K562 (cell line): Measurements from ENCODE around the gene TSPAN18. TPM values are rescaled to one million over a fixed set of nuclear protein-coding genes. Genes with fewer than 3 reads are reported as not detected.

Experiments used
- ATAC-seq: fragments of 200-7000 bp; cut with Tn5 transposase; 3 replicates; pipeline ENCODE4 v1.9.1; 2020; ENCODE audit warnings: moderate library complexity
- BruUV-seq: library from RNA; stranded (reverse); fragments of 400-500 nt; replicated peaks from 2 replicates; lab custom pipeline; 2021; lab: Mats Ljungman, UMichigan
- CTCF ChIA-PET: fragments of 300-600 bp; formaldehyde crosslinking; extraction: SDS; loops from one replicate; lab custom pipeline; 2021; ENCODE audit warnings: low intra/inter-chr PET ratio; lab: Yijun Ruan, JAX
- POLR2A ChIA-PET: fragments of 300-600, 350-650 bp; sonication (Branson Sonifier 250); formaldehyde crosslinking; extraction: SDS; loops from one replicate; lab custom pipeline; 2021; ENCODE audit warnings: antibody characterized with exemption, inconsistent platforms; lab: Yijun Ruan, JAX
- DNase-seq, 4 experiments: peaks; one replicate each; pipeline versions ENCODE4 v3.0.0 to v3.0.0-alpha.2; 2011 to 2018; ENCODE audit warnings: low spot score in 3 of 4, mixed read lengths in 3 of 4; ENCODE audit errors: extremely low read depth in 1 of 4
- FAIRE-seq: peaks from 2 replicates; lab custom pipeline; 2011; peaks lifted over from hg19 to GRCh38; lab: Jason Lieb, UNC
- H2AFZ ChIP-seq: 2 replicates; pipeline ENCODE4 v1.6.0; 2011; ENCODE audit warnings: low read depth, low read length, control low read depth, inconsistent platforms
- H3K27ac ChIP-seq: fragments of 200-600 bp; 3 replicates; pipeline ENCODE4 v1.8.0; 2011; ENCODE audit warnings: low read depth, mild to moderate bottlenecking, control low read depth, inconsistent platforms, low read length, moderate library complexity, mixed read lengths; ENCODE audit errors: extremely low read depth
- H3K27me3 ChIP-seq, 2 experiments: fragments of 300-600 bp in 1 of 2; 2 replicates in 1 of 2; 3 replicates in 1 of 2; pipeline versions ENCODE4 v1.6.0 to v1.8.0; 2011; ENCODE audit warnings: inconsistent platforms in 2 of 2, low read length in 2 of 2, mild to moderate bottlenecking in 1 of 2, mixed read lengths in 1 of 2, moderate library complexity in 1 of 2; ENCODE audit not compliant: control insufficient read depth in 2 of 2, insufficient read depth in 2 of 2
- H3K36me3 ChIP-seq: fragments of 300-600 bp; 3 replicates; pipeline ENCODE4 v1.8.0; 2011; ENCODE audit warnings: mild to moderate bottlenecking, low read length, inconsistent platforms; ENCODE audit not compliant: control insufficient read depth, insufficient read depth
- H3K4me1 ChIP-seq, 2 experiments: fragments of 200-600 bp in 1 of 2; replicated peaks in 1 of 2; 2 replicates in 1 of 2; 3 replicates in 1 of 2; pipeline versions ENCODE4 v1.5.1 to v1.8.0; 2011; ENCODE audit warnings: inconsistent platforms in 2 of 2, low read length in 2 of 2, mild to moderate bottlenecking in 1 of 2, mixed read lengths in 1 of 2, moderate library complexity in 1 of 2; ENCODE audit not compliant: control insufficient read depth in 2 of 2, insufficient read depth in 2 of 2
- H3K4me2 ChIP-seq: 2 replicates; pipeline ENCODE4 v1.6.1; 2011; ENCODE audit warnings: low read length, control low read depth, inconsistent platforms, mixed read lengths; ENCODE audit not compliant: insufficient read depth
- H3K4me3 ChIP-seq: fragments of 200-600 bp; sonication (generic), shearing (Covaris generic); 2 replicates; pipeline ENCODE4 v1.5.1; 2016; ENCODE audit warnings: control low read depth, inconsistent platforms
- H3K79me2 ChIP-seq: fragments of 200-600 bp; 3 replicates; pipeline ENCODE4 v1.8.0; 2011; ENCODE audit warnings: low read length, inconsistent platforms; ENCODE audit not compliant: control insufficient read depth, insufficient read depth
- H3K9ac ChIP-seq, 2 experiments: 2 replicates each; pipeline versions ENCODE4 v1.6.0 to v1.6.1; 2011; ENCODE audit warnings: low read depth in 2 of 2, low read length in 2 of 2, control low read depth in 1 of 2, inconsistent platforms in 1 of 2, mild to moderate bottlenecking in 1 of 2, mixed read lengths in 1 of 2; ENCODE audit not compliant: insufficient read depth in 1 of 2
- H3K9me1 ChIP-seq: one replicate; pipeline ENCODE4 v1.6.0; 2011; ENCODE audit warnings: inconsistent platforms, mild to moderate bottlenecking, low read length, moderate library complexity; ENCODE audit not compliant: control insufficient read depth, insufficient read depth
- H3K9me3 ChIP-seq: replicated peaks from 2 replicates; pipeline ENCODE4 v1.5.1; 2011; ENCODE audit warnings: low read depth, low read length, inconsistent platforms; ENCODE audit not compliant: control insufficient read depth, insufficient read depth
- H4K20me1 ChIP-seq: replicated peaks from 2 replicates; pipeline ENCODE4 v1.6.1; 2011; ENCODE audit warnings: low read length, inconsistent platforms, mixed read lengths; ENCODE audit not compliant: control insufficient read depth, insufficient read depth
- CHD4 ChIP-seq: fragments of 200-600 bp; sonication (generic); IDR thresholded peaks from 3 replicates; pipeline ENCODE4 v1.6.1; 2012; ENCODE audit warnings: low read depth, mild to moderate bottlenecking, mixed read lengths, low read length, inconsistent platforms; ENCODE audit not compliant: insufficient read depth, insufficient replicate concordance, poor library complexity, severe bottlenecking
- DNMT1 ChIP-seq: fragments of 450-650 bp; IDR thresholded peaks from 2 replicates; pipeline ENCODE4 v1.6.1; 2016; ENCODE audit warnings: antibody characterized with exemption, mild to moderate bottlenecking
- EGR1 ChIP-seq: fragments of 450-650 bp; conservative IDR thresholded peaks from 2 replicates; pipeline ENCODE4 v1.6.1; 2017; ENCODE audit warnings: mild to moderate bottlenecking
- EWSR1 ChIP-seq: fragments of 450-650 bp; IDR thresholded peaks from 2 replicates; pipeline ENCODE4 v1.6.1; 2018; ENCODE audit warnings: borderline replicate concordance, mild to moderate bottlenecking, low read depth, moderate library complexity; ENCODE audit not compliant: partially characterized antibody
- FOXK2 ChIP-seq, 2 experiments: fragments of 450-650 bp; IDR thresholded peaks in 1 of 2; conservative IDR thresholded peaks in 1 of 2; 2 replicates each; pipeline ENCODE4 v1.6.1; 2016; ENCODE audit warnings: low read depth in 2 of 2, mild to moderate bottlenecking in 1 of 2
- HDAC3 ChIP-seq: fragments of 450-650 bp; IDR thresholded peaks from 2 replicates; pipeline ENCODE4 v1.6.1; 2018; ENCODE audit warnings: borderline replicate concordance, mild to moderate bottlenecking, moderate library complexity; ENCODE audit not compliant: partially characterized antibody
- KLF6 ChIP-seq: fragments of 250-450 bp; sonication (Bioruptor Pico); IDR thresholded peaks from 2 replicates; pipeline ENCODE4 v1.4.0; 2020; ENCODE audit warnings: mild to moderate bottlenecking, moderate library complexity, borderline replicate concordance
- MBD2 ChIP-seq: sonication (generic); IDR thresholded peaks from 2 replicates; pipeline ENCODE4 v1.6.1; 2016; ENCODE audit warnings: low read depth, borderline replicate concordance
- MED1 ChIP-seq: sonication (generic); formaldehyde crosslinking; IDR thresholded peaks from 2 replicates; pipeline ENCODE4 v1.8.1; 2023; ENCODE audit warnings: missing genetic modification reagents, borderline replicate concordance
- SMAD2 ChIP-seq: fragments of 150-350 bp; IDR thresholded peaks from 2 replicates; pipeline ENCODE4 v1.6.1; 2014; ENCODE audit warnings: low read depth, mild to moderate bottlenecking, low read length
- SMARCB1 ChIP-seq: IDR thresholded peaks from 2 replicates; pipeline ENCODE4 v1.6.1; 2011; ENCODE audit warnings: improper control_type of control experiment, low read depth; ENCODE audit not compliant: insufficient read length
- ZNF121 ChIP-seq: sonication (generic); formaldehyde crosslinking; conservative IDR thresholded peaks from 2 replicates; pipeline ENCODE4 v1.8.0; 2022; ENCODE audit warnings: missing genetic modification reagents
- ZNF134 ChIP-seq: fragments of 250-450 bp; sonication (Bioruptor Pico); conservative IDR thresholded peaks from 2 replicates; pipeline ENCODE4 v1.4.0; 2020
- ZNF324 ChIP-seq: fragments of 250-450 bp; sonication (Bioruptor Pico); IDR thresholded peaks from 2 replicates; pipeline ENCODE4 v1.4.0; 2020; ENCODE audit warnings: mild to moderate bottlenecking
- ZSCAN32 ChIP-seq: fragments of 450-650 bp; formaldehyde crosslinking; IDR thresholded peaks from 2 replicates; pipeline ENCODE4 v1.4.0; 2020; ENCODE audit warnings: mild to moderate bottlenecking, moderate library complexity
- WGBS: fragments of 100-300 bp; shearing (Covaris generic); methylation state at CpG from one replicate; pipeline ENCODE4 v1.1.6; 2016; ENCODE audit warnings: low coverage, mixed read lengths; ENCODE audit not compliant: insufficient coverage; ENCODE audit errors: missing lambda C conversion rate; 5-methylcytosine and 5-hydroxymethylcytosine counted together
- in situ Hi-C: fragments of 300-500 bp; cut with MboI; formaldehyde crosslinking; loops from 4 replicates; pipeline ENCODE4 v1.15.0; 2018; ENCODE audit warnings: inconsistent platforms, mixed read lengths
- intact Hi-C: fragments of 100-400 bp; cut with micrococcal nuclease; formaldehyde crosslinking; loops from 2 replicates; pipeline ENCODE4 v1.14.2; 2022
- polyA plus RNA-seq, 8 experiments: library from polyadenylated mRNA; depleted of rRNA in 4 of 8; stranded (reverse) in 5 of 8; unstranded in 3 of 8; fragments of >200 nt; fragmentation: Nextera tagmentation in 2 of 8; fragmentation: Illumina TruSeq in 1 of 8; extraction: Ambion mirVana in 2 of 8; extraction: Trizol in 1 of 8; gene quantifications; 2 replicates each; pipeline versions ENCODE4 v1.2.1 to v1.2.3, GENCODE V29; 2011 to 2014; ENCODE audit warnings: inconsistent platforms in 1 of 8, missing spikeins in 1 of 8
- total RNA-seq, 7 experiments: library from RNA; depleted of rRNA in 6 of 7; stranded (reverse); fragments of >200 nt in 6 of 7; fragmentation: Illumina TruSeq in 2 of 7; extraction: Trizol in 2 of 7; gene quantifications; 2 replicates each; pipeline versions ENCODE4 v1.2.1 to v1.2.3, GENCODE V29; 2011 to 2021; ENCODE audit warnings: low replicate concordance in 1 of 7
- TF ChIP-seq, protein P1 (sequence below): sonication (generic); formaldehyde crosslinking; IDR thresholded peaks from 2 replicates; pipeline ENCODE4 v1.4.0; 2020; ENCODE audit warnings: mild to moderate bottlenecking, missing genetic modification reagents

Gene TSPAN18
- total and polyA plus RNA-seq, 9 of the 15 experiments (the other 6 are each of a cell fraction or from before 2014, with no cell fraction given), result 0.17 to 0.35 (median 0.22) TPM; not detected in 4

DNA sequence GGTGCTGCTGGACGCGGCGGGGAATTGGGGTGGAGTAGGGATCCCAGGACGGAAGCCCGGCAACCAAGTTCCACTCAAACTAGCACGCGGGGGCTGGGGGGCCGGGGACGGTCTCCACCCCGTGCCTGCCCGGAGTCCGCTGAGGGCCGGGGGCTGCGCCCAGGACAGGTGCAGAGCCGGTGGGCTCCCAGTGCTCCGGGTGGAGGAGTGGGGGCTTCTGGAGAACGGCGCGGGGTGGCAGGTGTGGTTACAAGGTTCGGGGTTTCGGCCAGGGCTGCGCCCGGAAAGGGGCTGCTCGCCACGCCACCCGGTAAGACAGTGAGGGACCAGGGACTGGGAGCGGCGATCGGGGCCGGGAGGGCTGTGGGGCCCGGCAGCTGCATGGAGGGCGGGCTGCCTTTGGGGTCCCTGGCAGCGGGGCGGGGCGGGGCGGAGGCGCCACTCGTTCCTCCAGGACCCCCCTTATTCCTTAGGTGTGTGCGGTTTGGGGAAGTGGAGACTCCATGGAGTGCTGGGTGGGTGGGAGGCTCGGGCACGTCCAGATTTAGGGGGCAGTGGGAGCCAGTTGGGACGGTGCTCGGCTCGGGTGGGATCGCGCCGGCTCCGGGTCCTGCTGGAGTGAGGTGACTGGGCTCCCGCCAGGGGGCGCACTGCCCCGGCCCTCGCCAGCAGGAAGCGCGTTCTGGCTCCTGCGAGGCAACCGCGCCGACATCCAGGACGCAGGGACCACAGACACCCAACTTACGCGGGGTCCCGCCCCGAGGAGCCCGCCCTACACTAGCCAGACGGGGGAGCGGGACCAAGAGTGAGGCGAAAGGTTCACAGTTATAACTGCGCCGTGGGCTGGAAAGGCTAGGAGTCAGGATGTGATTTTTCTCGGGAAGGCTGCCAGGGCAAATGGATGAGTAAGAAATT is 868 bp downstream of the TSPAN18 start:
- BruUV-seq, result no TSS peak
- H3K9ac ChIP-seq, result peak overlapping the region in 1 of 2 experiments; percentile 57; a peak in 1 of 4 replicates
- in situ Hi-C loops (no loop called here), intact Hi-C loops (loop anchor here (2.0 to 5.0 kb wide), 2 partner anchors 50 to 167 kb away; no protein-coding TSS in a partner anchor)
- peak overlapping the region; percentile 25 for H3K4me3 ChIP-seq
- no peaks in the 10 kb centered on the region for H3K9me1 ChIP-seq
- H4K20me1 ChIP-seq, result peaks cover 7% of the 10 kb centered on the region; the same call in 1 of the 2 replicates
- peak overlapping the region; percentile 29; the same call in 1 of the 2 replicates for H3K4me2 ChIP-seq
- no peaks in the 10 kb centered on the region for H3K9me3 ChIP-seq
- CTCF ChIA-PET, result interaction anchor here (0.6 to 2.7 kb wide), 2 partner anchors 106 to 166 kb away, joined by 3 to 13 read pairs; no protein-coding TSS in a partner anchor
- WGBS, result 2% methylated on average over 33 of the region's 70 CpGs
- H3K27me3 ChIP-seq, result peaks cover 8 to 66% of the 10 kb centered on the region in 2 experiments; a peak in 4 of 5 replicates
- no peak overlapping the region for H3K27ac ChIP-seq
- FAIRE-seq (no peak), DNase-seq (peak; percentile 77 to 87 (median 85)), ATAC-seq (peak; percentile 94)
- H3K4me1 ChIP-seq, result peaks cover 7 to 21% of the 10 kb centered on the region in 2 experiments; a peak in 4 of 5 replicates
- POLR2A ChIA-PET, result no interaction called here
- 0 out of 2 replicates have a peak overlapping the region, but pooled peaks have one; percentile 62 for H2AFZ ChIP-seq
- no peaks in the 10 kb centered on the region for H3K79me2 ChIP-seq
- no peaks in the 10 kb centered on the region for H3K36me3 ChIP-seq
- TF ChIP-seq MBD2 (no peak), ZNF324 (CRISPR knock-in tag) (no peak), ZNF134 (no peak), FOXK2 (conservative IDR thresholded peaks at IDR 0.05 in 1 of 2, IDR thresholded peaks at IDR 0.05 in 1 of 2; ENCODE audit: low read depth in 2 of 2) (no peak), SMARCB1 (no peak), SMAD2 (no peak), MED1 (CRISPR knock-in tag) (no peak), HDAC3 (no peak), ZSCAN32 (CRISPR knock-in tag) (0 out of 2 replicates have a peak, but pooled peaks have one; percentile 9), EGR1 (no peak), EWSR1 (no peak), DNMT1 (no peak), KLF6 (CRISPR knock-in tag) (no peak), ZNF121 (CRISPR knock-in tag) (no peak), CHD4 (no peak)
- TF ChIP-seq, protein P1, sequence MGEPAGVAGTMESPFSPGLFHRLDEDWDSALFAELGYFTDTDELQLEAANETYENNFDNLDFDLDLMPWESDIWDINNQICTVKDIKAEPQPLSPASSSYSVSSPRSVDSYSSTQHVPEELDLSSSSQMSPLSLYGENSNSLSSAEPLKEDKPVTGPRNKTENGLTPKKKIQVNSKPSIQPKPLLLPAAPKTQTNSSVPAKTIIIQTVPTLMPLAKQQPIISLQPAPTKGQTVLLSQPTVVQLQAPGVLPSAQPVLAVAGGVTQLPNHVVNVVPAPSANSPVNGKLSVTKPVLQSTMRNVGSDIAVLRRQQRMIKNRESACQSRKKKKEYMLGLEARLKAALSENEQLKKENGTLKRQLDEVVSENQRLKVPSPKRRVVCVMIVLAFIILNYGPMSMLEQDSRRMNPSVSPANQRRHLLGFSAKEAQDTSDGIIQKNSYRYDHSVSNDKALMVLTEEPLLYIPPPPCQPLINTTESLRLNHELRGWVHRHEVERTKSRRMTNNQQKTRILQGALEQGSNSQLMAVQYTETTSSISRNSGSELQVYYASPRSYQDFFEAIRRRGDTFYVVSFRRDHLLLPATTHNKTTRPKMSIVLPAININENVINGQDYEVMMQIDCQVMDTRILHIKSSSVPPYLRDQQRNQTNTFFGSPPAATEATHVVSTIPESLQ (CRISPR knock-in tag), result no peak
